ENCODE data around the gene PGM2L1. TPM values are rescaled to one million over a fixed set of nuclear protein-coding genes. Genes with fewer than 3 reads are reported as not detected.

PGM2L1 gene
- total RNA-seq, 1 donor from 2014 or later, result 17.5 TPM

DNA sequence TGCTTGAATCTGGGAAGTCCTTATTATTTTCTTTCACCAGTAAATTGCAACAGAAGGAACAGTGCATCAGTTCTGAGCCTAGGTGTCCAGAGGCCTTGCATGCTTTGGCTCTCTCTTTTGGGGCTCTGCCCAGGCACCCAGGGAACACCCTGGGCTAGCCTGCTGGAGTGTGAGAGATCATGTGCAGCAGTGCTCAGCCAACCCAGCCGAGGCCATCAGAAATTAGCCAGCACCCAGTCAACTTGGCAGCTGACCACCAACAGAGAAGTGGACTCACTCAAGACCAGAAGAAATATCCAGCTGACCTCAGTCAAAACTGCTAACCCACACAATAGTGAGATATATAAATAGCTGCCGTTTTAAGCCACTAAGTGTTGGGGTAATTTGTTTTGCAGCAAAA, 75.6 kb downstream of the PGM2L1 start:
- TF ChIP-seq, protein P1, sequence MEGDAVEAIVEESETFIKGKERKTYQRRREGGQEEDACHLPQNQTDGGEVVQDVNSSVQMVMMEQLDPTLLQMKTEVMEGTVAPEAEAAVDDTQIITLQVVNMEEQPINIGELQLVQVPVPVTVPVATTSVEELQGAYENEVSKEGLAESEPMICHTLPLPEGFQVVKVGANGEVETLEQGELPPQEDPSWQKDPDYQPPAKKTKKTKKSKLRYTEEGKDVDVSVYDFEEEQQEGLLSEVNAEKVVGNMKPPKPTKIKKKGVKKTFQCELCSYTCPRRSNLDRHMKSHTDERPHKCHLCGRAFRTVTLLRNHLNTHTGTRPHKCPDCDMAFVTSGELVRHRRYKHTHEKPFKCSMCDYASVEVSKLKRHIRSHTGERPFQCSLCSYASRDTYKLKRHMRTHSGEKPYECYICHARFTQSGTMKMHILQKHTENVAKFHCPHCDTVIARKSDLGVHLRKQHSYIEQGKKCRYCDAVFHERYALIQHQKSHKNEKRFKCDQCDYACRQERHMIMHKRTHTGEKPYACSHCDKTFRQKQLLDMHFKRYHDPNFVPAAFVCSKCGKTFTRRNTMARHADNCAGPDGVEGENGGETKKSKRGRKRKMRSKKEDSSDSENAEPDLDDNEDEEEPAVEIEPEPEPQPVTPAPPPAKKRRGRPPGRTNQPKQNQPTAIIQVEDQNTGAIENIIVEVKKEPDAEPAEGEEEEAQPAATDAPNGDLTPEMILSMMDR (IDR thresholded peaks at IDR 0.05; ENCODE audit: insufficient read depth, low read length, poor library complexity, severe bottlenecking), result no peak
- Histone ChIP-seq H3K27me3 (ENCODE audit: control insufficient read depth, insufficient read depth, low read length) (no peaks in the 10 kb centered on the region), H3K4me3 (ENCODE audit: low read depth, low read length) (no peak overlapping the region), H3K36me3 (ENCODE audit: control insufficient read depth, insufficient read depth, low read length) (no peaks in the 10 kb centered on the region)
- no peak for DNase-seq (ENCODE audit: low read depth)

DNA sequence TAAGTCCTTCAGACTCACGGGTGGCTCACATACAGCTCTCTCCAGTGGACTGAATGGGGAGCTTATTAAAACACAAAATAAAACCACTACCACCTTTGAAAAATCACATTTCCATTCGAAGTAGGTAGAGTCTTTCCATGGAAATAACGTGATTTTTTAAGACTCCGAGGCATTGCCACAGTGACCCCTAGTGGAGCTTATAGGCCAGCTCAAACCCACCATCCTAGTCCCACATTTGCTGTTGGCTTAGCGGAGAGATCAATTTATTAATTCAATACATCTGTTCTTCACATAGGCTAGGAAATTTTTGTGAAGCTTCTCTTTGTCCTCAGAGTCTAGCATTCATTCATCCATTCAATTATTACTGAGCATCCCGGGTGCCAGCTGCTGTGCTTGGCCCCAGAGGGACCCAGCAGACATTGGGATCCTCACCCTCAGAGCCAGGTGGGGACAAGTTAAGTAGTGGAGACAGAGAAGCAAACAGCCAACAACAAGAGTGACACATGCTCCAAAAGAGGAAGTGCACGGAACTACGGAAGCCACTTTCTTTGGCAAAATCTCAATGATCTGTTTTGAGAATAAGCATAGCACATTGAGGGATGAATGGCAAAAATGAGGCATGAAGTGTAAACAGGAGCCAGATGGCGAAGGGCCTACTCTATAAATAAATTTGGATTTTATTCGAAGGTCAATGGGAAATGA, 76.6 kb downstream of the PGM2L1 start:
- TF ChIP-seq, protein P1 (IDR thresholded peaks at IDR 0.05; ENCODE audit: insufficient read depth, low read length, poor library complexity, severe bottlenecking), result peak; percentile 72
- Histone ChIP-seq H3K4me3 (ENCODE audit: low read depth, low read length) (no peak overlapping the region), H3K27me3 (ENCODE audit: control insufficient read depth, insufficient read depth, low read length) (no peaks in the 10 kb centered on the region), H3K36me3 (ENCODE audit: control insufficient read depth, insufficient read depth, low read length) (no peaks in the 10 kb centered on the region)
- DNase-seq (ENCODE audit: low read depth), result no peak

DNA sequence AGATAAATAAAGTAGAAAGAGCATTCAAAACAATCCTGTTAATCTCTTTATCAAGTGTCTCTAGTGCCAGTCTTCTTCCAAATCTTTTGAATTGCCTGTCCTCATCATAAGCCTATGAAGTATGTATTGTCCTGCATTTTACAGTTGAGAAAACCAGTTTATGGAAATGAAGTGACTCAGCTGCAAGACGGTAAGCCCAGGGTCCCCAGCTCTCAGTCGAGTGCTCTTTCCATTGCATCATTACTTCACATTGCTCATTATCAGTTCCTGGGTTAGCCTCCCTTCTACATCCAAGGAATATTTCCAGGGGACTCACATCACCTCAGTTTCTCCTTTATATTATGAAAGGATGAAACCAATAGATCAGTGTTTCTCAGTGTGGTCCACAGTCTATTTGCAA, 77.7 kb downstream of the PGM2L1 start:
- TF ChIP-seq, protein P1 (IDR thresholded peaks at IDR 0.05; ENCODE audit: insufficient read depth, low read length, poor library complexity, severe bottlenecking), result no peak

GRCh38 chr11:74319139-74319816, 79.0 kb downstream of the PGM2L1 start:
- TF ChIP-seq, protein P1 (IDR thresholded peaks at IDR 0.05; ENCODE audit: insufficient read depth, low read length, poor library complexity, severe bottlenecking), result no peak
- Histone ChIP-seq H3K4me3 (ENCODE audit: low read depth, low read length) (no peak overlapping the region), H3K36me3 (ENCODE audit: control insufficient read depth, insufficient read depth, low read length) (no peaks in the 10 kb centered on the region), H3K27me3 (ENCODE audit: control insufficient read depth, insufficient read depth, low read length) (no peaks in the 10 kb centered on the region)
- peak; percentile 35 for DNase-seq (ENCODE audit: low read depth)

More for the DNA sequence above, 77.7 kb downstream of the PGM2L1 start:
- no peak for DNase-seq (ENCODE audit: low read depth)
- H3K36me3 ChIP-seq (ENCODE audit: control insufficient read depth, insufficient read depth, low read length), result no peaks in the 10 kb centered on the region
- H3K27me3 ChIP-seq (ENCODE audit: control insufficient read depth, insufficient read depth, low read length), result no peaks in the 10 kb centered on the region
- H3K4me3 ChIP-seq (ENCODE audit: low read depth, low read length), result no peak overlapping the region

GRCh38 chr11:74318241-74318932, 79.8 kb downstream of the PGM2L1 start:
- no peaks in the 10 kb centered on the region for H3K27me3 ChIP-seq (ENCODE audit: control insufficient read depth, insufficient read depth, low read length)
- TF ChIP-seq, protein P1 (IDR thresholded peaks at IDR 0.05; ENCODE audit: insufficient read depth, low read length, poor library complexity, severe bottlenecking), result no peak
- no peaks in the 10 kb centered on the region for H3K36me3 ChIP-seq (ENCODE audit: control insufficient read depth, insufficient read depth, low read length)
- no peak for DNase-seq (ENCODE audit: low read depth)
- no peak overlapping the region for H3K4me3 ChIP-seq (ENCODE audit: low read depth, low read length)

All from kidney epithelial cell (primary cell).